IMR-90 (cell line): ENCODE results near the gene CACNA2D1. TPM values are rescaled to one million over a fixed set of nuclear protein-coding genes. Genes with fewer than 3 reads are reported as not detected.

ENCODE experiments used
- ATAC-seq: fragments of 200-7000 bp; cut with Tn5 transposase; 2 replicates; pipeline ENCODE4 v1.9.1; 2020; ENCODE audit warnings: low read depth, mild to moderate bottlenecking, moderate library complexity
- BruUV-seq: library from RNA; stranded (reverse); fragments of 400-500 nt; replicated peaks from 2 replicates; lab custom pipeline; 2021; lab: Mats Ljungman, UMichigan
- CTCF ChIA-PET: fragments of 300-600 bp; formaldehyde crosslinking; extraction: SDS; loops from one replicate; lab custom pipeline; 2021; ENCODE audit warnings: antibody characterized with exemption; lab: Yijun Ruan, JAX
- POLR2A ChIA-PET: fragments of 300-600 bp; sonication (Branson Sonifier 250); formaldehyde crosslinking; loops from one replicate; lab custom pipeline; 2022; ENCODE audit warnings: antibody characterized with exemption; ENCODE audit not compliant: unreplicated experiment; lab: Charles Lee
- DNase-seq: peaks from one replicate; pipeline ENCODE4 v3.0.0; 2013
- H2AFZ ChIP-seq: replicated peaks from 2 replicates; pipeline ENCODE3; 2013; ENCODE audit warnings: low read length, mild to moderate bottlenecking; ENCODE audit not compliant: poor library complexity
- H2AK5ac ChIP-seq: 2 replicates; pipeline ENCODE4 v1.6.1; 2013; ENCODE audit warnings: low read depth, low read length, inconsistent platforms
- H2AK9ac ChIP-seq: replicated peaks from 2 replicates; pipeline ENCODE3; 2013; ENCODE audit warnings: mild to moderate bottlenecking, low read depth, low read length, moderate library complexity; ENCODE audit not compliant: poor library complexity
- H2BK120ac ChIP-seq: 2 replicates; pipeline ENCODE4 v1.6.1; 2013; ENCODE audit warnings: low read depth, low read length, inconsistent platforms
- H2BK15ac ChIP-seq: 3 replicates; pipeline ENCODE4 v1.6.1; 2013; ENCODE audit warnings: low read depth, low read length, inconsistent platforms
- H2BK20ac ChIP-seq: 2 replicates; pipeline ENCODE4 v1.6.1; 2013; ENCODE audit warnings: low read depth, mild to moderate bottlenecking, inconsistent platforms, low read length, moderate library complexity
- H2BK5ac ChIP-seq: 2 replicates; pipeline ENCODE4 v1.6.1; 2013; ENCODE audit warnings: mild to moderate bottlenecking, low read depth, low read length, inconsistent platforms; ENCODE audit not compliant: poor library complexity, severe bottlenecking
- H3K14ac ChIP-seq: replicated peaks from 2 replicates; pipeline ENCODE4 v1.6.1; 2013; ENCODE audit warnings: low read depth, low read length, inconsistent platforms
- H3K18ac ChIP-seq: 2 replicates; pipeline ENCODE4 v1.6.1; 2013; ENCODE audit warnings: low read depth, low read length, control low read depth
- H3K23ac ChIP-seq: 2 replicates; pipeline ENCODE4 v1.6.1; 2013; ENCODE audit warnings: low read depth, low read length, inconsistent platforms
- H3K27ac ChIP-seq: 2 replicates; pipeline ENCODE4 v1.5.1; 2013; ENCODE audit warnings: mild to moderate bottlenecking, control low read depth, low read length; ENCODE audit not compliant: insufficient read depth
- H3K27me3 ChIP-seq: 2 replicates; pipeline ENCODE4 v1.6.1; 2013; ENCODE audit warnings: low read length; ENCODE audit not compliant: control insufficient read depth, insufficient read depth
- H3K36me3 ChIP-seq: 2 replicates; pipeline ENCODE4 v1.6.1; 2013; ENCODE audit warnings: low read length, mixed read lengths; ENCODE audit not compliant: control insufficient read depth, insufficient read depth
- H3K4ac ChIP-seq: 2 replicates; pipeline ENCODE4 v1.6.1; 2013; ENCODE audit warnings: low read depth, low read length, inconsistent platforms
- H3K4me1 ChIP-seq: 2 replicates; pipeline ENCODE4 v1.6.1; 2013; ENCODE audit warnings: low read length, mixed read lengths; ENCODE audit not compliant: control insufficient read depth, insufficient read depth
- H3K4me2 ChIP-seq: 2 replicates; pipeline ENCODE4 v1.6.1; 2013; ENCODE audit warnings: low read depth, mild to moderate bottlenecking, control low read depth, low read length, moderate library complexity
- H3K4me3 ChIP-seq: 2 replicates; pipeline ENCODE4 v1.5.1; 2013; ENCODE audit warnings: low read depth, mild to moderate bottlenecking, control low read depth, low read length, moderate library complexity; ENCODE audit not compliant: insufficient read depth
- H3K56ac ChIP-seq: 2 replicates; pipeline ENCODE4 v1.6.1; 2013; ENCODE audit warnings: low read length, inconsistent platforms; ENCODE audit not compliant: insufficient read depth; ENCODE audit errors: extremely low read depth
- H3K79me1 ChIP-seq, 2 experiments: 2 replicates each; pipeline ENCODE4 v1.6.1; 2013; ENCODE audit warnings: low read length in 2 of 2, inconsistent platforms in 1 of 2, low read depth in 1 of 2
- H3K9ac ChIP-seq: 2 replicates; pipeline ENCODE4 v1.6.1; 2013; ENCODE audit warnings: low read depth, low read length, control low read depth
- H3K9me1 ChIP-seq: 2 replicates; pipeline ENCODE4 v1.6.1; 2013; ENCODE audit warnings: low read length, inconsistent platforms; ENCODE audit not compliant: insufficient read depth
- H3K9me3 ChIP-seq: 2 replicates; pipeline ENCODE4 v1.6.1; 2013; ENCODE audit warnings: low read length; ENCODE audit not compliant: control insufficient read depth, insufficient read depth
- H4K20me1 ChIP-seq: 2 replicates; pipeline ENCODE4 v1.6.1; 2013; ENCODE audit warnings: low read length, inconsistent platforms; ENCODE audit not compliant: insufficient read depth
- H4K5ac ChIP-seq: 2 replicates; pipeline ENCODE4 v1.6.1; 2013; ENCODE audit warnings: mild to moderate bottlenecking, low read depth, low read length, control low read depth
- H4K8ac ChIP-seq, 2 experiments: 2 replicates each; pipeline ENCODE4 v1.6.1; 2013; ENCODE audit warnings: low read depth in 2 of 2, low read length in 2 of 2, control low read depth in 1 of 2, inconsistent platforms in 1 of 2
- H4K91ac ChIP-seq: 2 replicates; pipeline ENCODE4 v1.6.1; 2013; ENCODE audit warnings: low read depth, low read length, inconsistent platforms; ENCODE audit not compliant: insufficient read depth
- CEBPB ChIP-seq: IDR thresholded peaks from 2 replicates; pipeline ENCODE4 v1.6.1; 2012; ENCODE audit warnings: low read depth, low read length, improper control_type of control experiment
- MAFK ChIP-seq: IDR thresholded peaks from 2 replicates; pipeline ENCODE4 v1.6.1; 2012; ENCODE audit warnings: low read depth, low read length, improper control_type of control experiment
- MAZ ChIP-seq: IDR thresholded peaks from 2 replicates; pipeline ENCODE4 v1.6.1; 2012; ENCODE audit warnings: low read depth, mild to moderate bottlenecking, low read length, improper control_type of control experiment, moderate library complexity, borderline replicate concordance
- NFE2L2 ChIP-seq: fragments of 150-350 bp; IDR thresholded peaks from 2 replicates; pipeline ENCODE4 v1.6.1; 2016; ENCODE audit warnings: low read depth, mild to moderate bottlenecking, low read length
- RFX5 ChIP-seq: IDR thresholded peaks from 2 replicates; pipeline ENCODE4 v1.8.0; 2012; ENCODE audit warnings: low read depth, mild to moderate bottlenecking, low read length, moderate library complexity
- SMC3 ChIP-seq: fragments of 150-350 bp; IDR thresholded peaks from 2 replicates; pipeline ENCODE4 v1.6.1; 2016; ENCODE audit warnings: low read depth, mild to moderate bottlenecking, antibody characterized with exemption, low read length, moderate library complexity
- WGBS, 2 experiments: methylation state at CpG; one replicate each; pipeline versions ENCODE4 v1.1.5 to v1.1.7; 2013; ENCODE audit warnings: missing lambda C conversion rate in 2 of 2; ENCODE audit not compliant: insufficient read length in 1 of 2; ENCODE audit errors: extremely low coverage in 2 of 2; 5-methylcytosine and 5-hydroxymethylcytosine counted together
- dilution Hi-C: fragments of 300-500 bp; cut with HindIII; formaldehyde crosslinking; loops from one replicate; pipeline ENCODE4 v1.14.3; 2018; ENCODE audit warnings: low sequenced_read_pairs; ENCODE audit not compliant: unreplicated experiment
- in situ Hi-C: fragments of 300-500 bp; cut with MboI; formaldehyde crosslinking; loops from 3 replicates; pipeline ENCODE4 v1.14.3; 2019; ENCODE audit warnings: low sequenced_read_pairs, inconsistent platforms, mixed read lengths
- intact Hi-C: fragments of 100-400 bp; cut with micrococcal nuclease; formaldehyde crosslinking; loops from 2 replicates; pipeline ENCODE4 v1.10.0; 2022
- polyA plus RNA-seq, 3 experiments: library from polyadenylated mRNA; depleted of rRNA; stranded (reverse); fragments of >200 nt; gene quantifications; 2 replicates each; pipeline ENCODE4 v1.2.3, GENCODE V29; 2012; ENCODE audit warnings: low replicate concordance in 1 of 3
- total RNA-seq: library from RNA; depleted of rRNA; stranded (reverse); fragments of >200 nt; gene quantifications from 2 replicates; pipeline ENCODE4 v1.2.3, GENCODE V29; 2012
- TF ChIP-seq, protein P1 (sequence below): fragments of 150-350 bp; IDR thresholded peaks from 2 replicates; pipeline ENCODE4 v1.6.1; 2017; ENCODE audit warnings: mild to moderate bottlenecking, antibody characterized with exemption, low read length, low read depth
- TF ChIP-seq, protein P2 (sequence below): fragments of 150-350 bp; IDR thresholded peaks from 2 replicates; pipeline ENCODE4 v1.6.1; 2016; ENCODE audit warnings: low read depth, mild to moderate bottlenecking, low read length, moderate library complexity, borderline replicate concordance

CACNA2D1 gene
- total and polyA plus RNA-seq, 2 of the 4 experiments (the other 2 are of a cell fraction), result 5.8 to 21.9 TPM

DNA sequence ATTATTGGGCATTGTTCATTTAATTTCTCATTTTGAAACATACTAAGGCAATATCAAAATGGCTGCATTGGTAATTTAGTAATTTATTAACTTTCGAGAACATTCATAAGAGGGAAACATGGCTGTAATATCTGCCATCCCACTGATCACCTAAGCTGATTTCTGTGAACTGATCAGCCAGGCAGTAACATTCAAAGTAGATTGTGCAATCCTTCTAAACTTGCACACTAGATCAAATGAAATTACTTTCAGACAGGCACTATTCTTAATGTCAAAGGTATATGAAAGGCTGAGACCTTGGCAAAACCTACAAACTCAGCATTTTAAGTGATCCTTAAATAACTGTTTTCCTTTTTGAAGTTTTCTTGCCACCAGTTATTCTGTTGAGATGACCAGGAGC lies 290.7 kb downstream of the CACNA2D1 start:
- Histone ChIP-seq H4K5ac (no peak overlapping the region), H3K4me3 (no peak overlapping the region), H3K23ac (no peak overlapping the region), H2BK5ac (no peak overlapping the region), H3K56ac (no peak overlapping the region), H3K18ac (no peak overlapping the region), H4K91ac (no peak overlapping the region), H3K9ac (no peak overlapping the region), H4K20me1 (no peaks in the 10 kb centered on the region), H2AFZ (no peak overlapping the region), H3K4me2 (no peak overlapping the region), H2BK15ac (no peak overlapping the region), H3K27ac (no peak overlapping the region), H4K8ac (no peak overlapping the region), H3K14ac (no peak overlapping the region), H2BK120ac (no peak overlapping the region), H3K36me3 (no peaks in the 10 kb centered on the region), H2AK5ac (no peak overlapping the region), H3K4me1 (no peaks in the 10 kb centered on the region; the same call in 1 of the 2 replicates), H3K9me3 (no peaks in the 10 kb centered on the region), H3K27me3 (no peaks in the 10 kb centered on the region), H3K4ac (no peak overlapping the region), H3K9me1 (no peaks in the 10 kb centered on the region), H2AK9ac (no peak overlapping the region), H3K79me1 (no peaks in the 10 kb centered on the region; a peak in 1 of 4 replicates), H2BK20ac (no peak overlapping the region)
- no CpG with 5 or more reads among the region's 1 CpG for WGBS, 2 experiments
- ATAC-seq (no peak), DNase-seq (no peak)
- ChIA-PET POLR2A (no interaction called here), CTCF (no interaction called here)
- TF ChIP-seq, protein P1, sequence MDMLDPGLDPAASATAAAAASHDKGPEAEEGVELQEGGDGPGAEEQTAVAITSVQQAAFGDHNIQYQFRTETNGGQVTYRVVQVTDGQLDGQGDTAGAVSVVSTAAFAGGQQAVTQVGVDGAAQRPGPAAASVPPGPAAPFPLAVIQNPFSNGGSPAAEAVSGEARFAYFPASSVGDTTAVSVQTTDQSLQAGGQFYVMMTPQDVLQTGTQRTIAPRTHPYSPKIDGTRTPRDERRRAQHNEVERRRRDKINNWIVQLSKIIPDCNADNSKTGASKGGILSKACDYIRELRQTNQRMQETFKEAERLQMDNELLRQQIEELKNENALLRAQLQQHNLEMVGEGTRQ, result no peak
- no peak for TF ChIP-seq MAFK
- no peak for TF ChIP-seq RFX5
- TF ChIP-seq NFE2L2, result no peak
- no peak for TF ChIP-seq SMC3
- no peak for TF ChIP-seq MAZ
- TF ChIP-seq, protein P2, sequence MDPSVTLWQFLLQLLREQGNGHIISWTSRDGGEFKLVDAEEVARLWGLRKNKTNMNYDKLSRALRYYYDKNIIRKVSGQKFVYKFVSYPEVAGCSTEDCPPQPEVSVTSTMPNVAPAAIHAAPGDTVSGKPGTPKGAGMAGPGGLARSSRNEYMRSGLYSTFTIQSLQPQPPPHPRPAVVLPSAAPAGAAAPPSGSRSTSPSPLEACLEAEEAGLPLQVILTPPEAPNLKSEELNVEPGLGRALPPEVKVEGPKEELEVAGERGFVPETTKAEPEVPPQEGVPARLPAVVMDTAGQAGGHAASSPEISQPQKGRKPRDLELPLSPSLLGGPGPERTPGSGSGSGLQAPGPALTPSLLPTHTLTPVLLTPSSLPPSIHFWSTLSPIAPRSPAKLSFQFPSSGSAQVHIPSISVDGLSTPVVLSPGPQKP, result no peak
- peak; percentile 86 for TF ChIP-seq CEBPB
- intact Hi-C loops, result no loop called here
- dilution Hi-C loops, result no loop called here
- no TSS peak for BruUV-seq
- in situ Hi-C loops, result no loop called here
